Fibroblast of lung (primary cell): ENCODE data around the gene BIN1.

Source experiments
- EZH2 ChIP-seq: IDR thresholded peaks from 2 replicates; pipeline ENCODE4 v1.5.1; 2012; ENCODE audit warnings: low read length, control low read depth, mild to moderate bottlenecking; ENCODE audit errors: missing control alignments
- TF ChIP-seq, protein P1 (sequence below), 2 donors: IDR thresholded peaks in 1 of 2; conservative IDR thresholded peaks in 1 of 2; 1 replicate in 1 of 2; 2 replicates in 1 of 2; pipeline ENCODE4 v1.5.1; 2011 to 2012; ENCODE audit warnings: low read length in 2 of 2, control low read depth in 1 of 2, inconsistent platforms in 1 of 2, low read depth in 1 of 2, mild to moderate bottlenecking in 1 of 2

DNA sequence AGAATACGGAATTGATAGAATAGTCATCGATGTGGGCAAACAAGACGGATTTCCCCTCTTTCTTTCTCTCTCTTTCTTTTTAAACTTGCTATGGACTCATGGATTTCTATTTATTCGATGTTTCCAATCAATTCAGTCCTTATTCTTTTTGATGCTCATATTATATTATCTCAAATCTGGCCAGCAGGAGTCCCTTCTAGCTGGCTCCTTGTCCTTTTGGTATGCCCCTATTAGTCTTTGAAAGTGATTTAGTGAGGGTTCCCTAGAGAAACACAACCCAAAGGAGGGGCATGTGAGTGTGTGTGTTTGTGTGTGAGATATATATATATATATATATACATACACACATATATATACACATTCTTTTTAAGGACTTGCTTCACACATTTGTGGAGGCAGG is 23.5 kb upstream of the BIN1 start:
- TF ChIP-seq, protein P1, sequence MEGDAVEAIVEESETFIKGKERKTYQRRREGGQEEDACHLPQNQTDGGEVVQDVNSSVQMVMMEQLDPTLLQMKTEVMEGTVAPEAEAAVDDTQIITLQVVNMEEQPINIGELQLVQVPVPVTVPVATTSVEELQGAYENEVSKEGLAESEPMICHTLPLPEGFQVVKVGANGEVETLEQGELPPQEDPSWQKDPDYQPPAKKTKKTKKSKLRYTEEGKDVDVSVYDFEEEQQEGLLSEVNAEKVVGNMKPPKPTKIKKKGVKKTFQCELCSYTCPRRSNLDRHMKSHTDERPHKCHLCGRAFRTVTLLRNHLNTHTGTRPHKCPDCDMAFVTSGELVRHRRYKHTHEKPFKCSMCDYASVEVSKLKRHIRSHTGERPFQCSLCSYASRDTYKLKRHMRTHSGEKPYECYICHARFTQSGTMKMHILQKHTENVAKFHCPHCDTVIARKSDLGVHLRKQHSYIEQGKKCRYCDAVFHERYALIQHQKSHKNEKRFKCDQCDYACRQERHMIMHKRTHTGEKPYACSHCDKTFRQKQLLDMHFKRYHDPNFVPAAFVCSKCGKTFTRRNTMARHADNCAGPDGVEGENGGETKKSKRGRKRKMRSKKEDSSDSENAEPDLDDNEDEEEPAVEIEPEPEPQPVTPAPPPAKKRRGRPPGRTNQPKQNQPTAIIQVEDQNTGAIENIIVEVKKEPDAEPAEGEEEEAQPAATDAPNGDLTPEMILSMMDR (conservative IDR thresholded peaks at IDR 0.05 in 1 of 2, IDR thresholded peaks at IDR 0.05 in 1 of 2; ENCODE audit: low read depth in 1 of 2, low read length in 2 of 2), result no peak
- no peak for TF ChIP-seq EZH2
